NOMO-1 treated with dmso at 0.1 percent for 144 hours (cell line): ENCODE data around the gene SERINC5.

ENCODE experiments used
- DNase-seq: peaks from one replicate; lab custom pipeline; 2025; ENCODE audit not compliant: unreplicated experiment; lab: John Stamatoyannopoulos, UW

The SERINC5 gene

GRCh38 chr5:80255431-80255810 is 427 bp downstream of the SERINC5 start:
- DNase-seq: no peak

DNA sequence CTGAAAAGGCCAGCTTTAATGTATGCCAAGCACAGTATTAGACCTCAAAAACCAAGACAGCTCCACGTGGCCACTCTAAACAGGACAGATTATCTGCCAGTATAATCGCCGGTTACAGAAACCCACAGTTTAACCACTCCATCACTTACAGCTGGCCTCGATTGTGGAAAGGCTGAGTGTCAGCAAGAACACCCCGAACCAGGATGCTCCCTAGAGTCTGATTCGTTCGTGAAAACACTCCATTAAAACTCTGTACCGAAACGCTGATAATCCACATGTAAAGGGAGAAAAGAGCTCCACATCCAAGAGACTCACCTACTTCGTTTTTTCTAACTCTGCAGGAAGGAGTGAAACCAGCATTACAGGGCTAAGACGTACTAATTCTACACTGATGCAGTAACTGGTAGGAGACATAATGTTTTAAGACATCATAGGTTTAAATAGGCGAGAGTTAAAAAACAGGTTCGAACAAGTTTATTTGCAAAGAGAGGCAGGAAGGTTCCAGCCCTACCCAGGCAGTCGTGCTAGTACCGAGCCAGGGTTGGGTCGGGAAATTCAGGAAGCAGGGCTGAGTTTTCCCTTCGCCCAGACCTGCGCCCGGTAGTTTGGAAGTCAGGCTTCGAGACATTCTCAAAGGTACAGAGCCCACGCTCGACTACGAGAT is 949 bp downstream of the SERINC5 start:
- DNase-seq: no peak

DNA sequence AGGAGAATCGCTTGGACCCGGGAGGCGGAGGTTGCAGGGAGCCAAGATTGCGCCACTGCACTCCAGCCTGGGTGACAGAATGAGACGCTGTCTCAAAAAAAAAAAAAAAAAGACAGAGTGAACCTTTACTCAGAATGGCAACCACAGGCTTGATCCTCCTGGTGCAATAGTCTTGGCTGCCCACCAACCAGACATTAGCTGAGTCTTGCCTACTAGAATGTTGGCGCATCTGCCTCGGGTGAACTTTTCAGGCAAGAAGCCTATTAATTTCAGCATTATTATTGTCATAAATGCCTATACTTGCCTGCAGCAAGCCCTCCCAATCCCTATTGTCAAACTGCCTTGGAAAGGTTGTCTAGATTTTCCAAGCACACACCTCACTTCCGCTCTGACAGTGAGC is 4.2 kb downstream of the SERINC5 start:
- no peak for DNase-seq

DNA sequence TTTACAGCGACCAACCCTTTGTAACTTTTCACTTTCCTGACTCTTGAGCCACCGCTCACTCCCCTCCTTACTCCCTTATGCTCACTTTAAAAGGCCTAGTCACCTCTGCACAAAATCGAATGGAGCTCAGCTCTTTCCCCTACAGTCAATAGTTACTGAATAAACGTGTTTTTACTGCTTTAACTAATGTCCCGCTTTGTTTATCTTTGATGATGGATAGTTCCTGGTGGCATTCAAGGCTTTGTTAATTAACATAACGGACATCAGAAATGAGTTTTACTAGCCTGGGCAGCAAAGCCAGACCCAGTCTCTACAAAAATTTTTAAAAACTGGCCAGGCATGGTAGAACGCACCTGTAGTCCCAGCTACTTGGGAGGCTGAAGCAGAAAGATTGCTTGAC is 5.0 kb downstream of the SERINC5 start:
- no peak for DNase-seq

DNA sequence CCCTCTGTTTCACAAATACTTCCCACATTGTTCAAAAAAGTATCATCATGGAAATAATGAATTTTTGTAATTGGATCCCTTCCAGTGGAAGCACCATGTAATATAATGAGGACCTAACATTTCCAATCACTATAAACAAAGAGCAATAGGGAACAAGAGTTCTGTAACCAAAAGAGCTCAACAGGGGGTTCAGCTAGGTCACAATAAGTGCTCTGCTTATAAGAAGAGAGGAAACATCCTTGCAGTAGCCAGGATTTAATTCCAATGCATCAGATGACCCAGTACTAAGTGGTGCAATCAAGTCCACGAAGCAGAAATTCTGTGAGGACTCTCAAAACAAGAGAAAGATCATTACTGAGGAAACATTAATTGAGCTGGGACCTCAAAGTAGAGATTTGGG is 5.9 kb downstream of the SERINC5 start:
- DNase-seq: no peak

GRCh38 chr5:80248378-80248777 is 7.5 kb downstream of the SERINC5 start:
- DNase-seq: no peak

- peak; percentile 40 for DNase-seq
Observed at GRCh38 chr5:80246995-80247729, 8.7 kb downstream of the SERINC5 start.

- no peak for DNase-seq
Observed at GRCh38 chr5:80246001-80246758, 9.7 kb downstream of the SERINC5 start.

DNA sequence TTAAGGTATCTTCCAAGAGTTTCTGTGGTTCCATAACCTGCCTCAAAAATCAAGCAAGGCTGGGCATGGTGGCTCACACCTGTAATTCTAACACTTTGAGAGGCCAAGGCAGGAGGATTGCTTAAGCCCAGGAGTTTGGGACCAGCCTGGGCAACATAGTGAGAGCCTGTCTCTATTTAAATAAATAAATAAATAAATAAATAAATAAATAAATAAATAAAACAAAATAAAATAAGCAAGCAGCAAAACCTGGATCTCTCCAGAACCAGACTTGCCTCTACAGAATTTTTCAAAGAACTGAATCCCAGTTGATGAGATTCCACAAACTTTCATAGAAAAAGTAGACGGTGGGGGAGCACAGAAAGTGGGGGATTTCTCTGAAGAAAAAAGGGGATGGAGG is 12.3 kb downstream of the SERINC5 start:
- no peak for DNase-seq

- no peak for DNase-seq
Observed at GRCh38 chr5:80242849-80243248, 13.0 kb downstream of the SERINC5 start.

- no peak for DNase-seq
Observed at GRCh38 chr5:80240368-80240986, 15.4 kb downstream of the SERINC5 start.

DNA sequence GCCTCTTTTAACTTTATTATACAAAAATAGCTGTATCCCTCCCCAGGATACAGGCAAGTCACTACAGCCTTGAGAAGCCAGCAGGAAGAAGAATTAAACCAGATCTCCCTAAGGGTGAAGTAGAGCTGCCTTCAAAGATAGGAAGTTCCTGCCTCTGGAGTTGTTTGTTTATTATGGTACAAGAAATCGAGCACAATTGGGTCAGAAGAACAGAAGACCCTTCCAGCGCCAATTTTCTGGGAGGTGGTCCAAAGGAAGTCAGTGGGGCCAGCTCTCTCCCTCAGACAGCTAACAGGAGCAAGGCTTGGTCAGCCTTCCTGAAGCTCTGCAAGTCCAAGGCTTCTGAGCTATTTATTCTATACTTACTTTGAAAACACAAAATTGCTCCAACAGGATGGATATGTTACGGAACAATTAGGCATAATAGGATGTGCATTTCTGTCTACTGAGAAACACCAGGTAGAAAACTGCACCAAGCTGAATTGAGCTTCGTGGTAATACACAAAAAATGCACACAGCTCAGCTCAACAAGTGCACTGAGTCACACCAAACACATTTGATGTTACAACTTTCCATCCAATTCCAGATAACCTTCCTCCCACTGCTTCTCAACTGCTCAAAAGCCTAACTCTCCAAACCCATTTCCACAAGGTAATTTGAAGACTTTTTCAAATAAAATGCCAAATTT is 16.0 kb downstream of the SERINC5 start:
- no peak for DNase-seq

GRCh38 chr5:80238778-80239679 is 16.8 kb downstream of the SERINC5 start:
- DNase-seq: no peak

GRCh38 chr5:80238097-80238496 is 17.8 kb downstream of the SERINC5 start:
- no peak for DNase-seq

GRCh38 chr5:80237243-80237642 is 18.6 kb downstream of the SERINC5 start:
- DNase-seq: no peak

- no peak for DNase-seq
Observed at GRCh38 chr5:80234116-80234948, 21.5 kb downstream of the SERINC5 start.

GRCh38 chr5:80231693-80232092 is 24.2 kb downstream of the SERINC5 start:
- no peak for DNase-seq

GRCh38 chr5:80231243-80231642 is 24.6 kb downstream of the SERINC5 start:
- DNase-seq: no peak
